HG02588 (cell line): ENCODE measurements around the gene NCAM1.

Experiments used
- ATAC-seq: cut with Tn5 transposase; IDR thresholded peaks from one replicate; pipeline ENCODE4 v1.9.1; 2021; ENCODE audit warnings: mild to moderate bottlenecking, moderate library complexity; ENCODE audit not compliant: unreplicated experiment

Gene NCAM1

DNA sequence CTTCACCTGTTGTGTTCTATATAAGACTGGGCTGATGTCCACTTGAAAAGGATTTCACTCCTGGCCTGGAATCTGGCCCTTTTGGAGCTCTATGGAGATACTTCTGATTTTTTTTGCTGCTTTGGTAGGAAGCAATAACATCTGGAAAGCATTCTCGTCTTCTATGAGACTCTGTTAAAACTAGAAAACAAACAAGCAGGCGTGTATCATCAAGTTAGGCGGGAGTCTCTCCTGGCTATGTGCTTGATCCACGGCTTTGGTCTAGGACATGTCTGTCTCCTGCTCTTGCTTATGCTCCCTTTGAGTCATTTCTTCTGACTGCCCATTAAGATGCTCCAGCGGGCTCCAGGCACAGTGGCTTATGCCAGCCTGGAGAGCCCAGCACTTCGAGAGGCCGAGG is 231.8 kb downstream of the NCAM1 start:
- ATAC-seq, result no peak

DNA sequence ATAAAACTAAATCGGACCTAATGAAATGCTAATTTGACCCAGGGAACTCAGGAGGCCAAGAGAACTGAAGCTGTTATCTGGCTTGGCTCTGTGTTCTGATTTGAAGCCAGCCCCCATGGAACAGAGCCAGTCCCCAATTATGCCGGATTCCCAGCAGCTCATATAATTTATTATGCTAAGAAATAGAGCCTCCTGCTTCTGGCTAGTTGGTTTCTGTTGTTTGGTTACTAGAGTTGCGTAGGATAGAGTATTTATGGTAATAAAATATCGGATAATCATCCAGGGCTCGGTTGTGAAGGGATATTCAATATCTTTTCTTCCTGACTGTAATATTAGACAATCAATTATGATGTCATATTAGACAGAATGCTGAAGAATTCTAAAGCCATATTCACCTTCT is 232.7 kb downstream of the NCAM1 start:
- no peak for ATAC-seq

DNA sequence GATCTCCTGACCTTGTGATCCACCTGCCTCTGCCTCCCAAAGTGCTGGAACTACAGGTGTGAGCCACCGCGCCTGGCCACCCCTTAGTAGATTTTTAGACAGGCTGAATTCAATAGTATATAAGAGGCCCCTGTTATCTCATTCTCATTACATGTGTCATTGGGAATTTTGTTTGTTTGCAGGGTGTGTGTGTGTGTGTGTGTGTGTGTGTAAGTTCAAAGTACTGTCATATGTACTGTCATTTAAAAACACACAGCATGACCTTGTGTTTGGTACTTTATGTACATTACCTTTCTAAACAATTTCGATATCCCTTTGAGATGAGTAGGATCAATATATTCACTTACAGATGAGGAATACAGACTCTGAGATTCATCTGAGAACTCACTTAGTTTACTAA is 234.5 kb downstream of the NCAM1 start:
- ATAC-seq, result no peak

DNA sequence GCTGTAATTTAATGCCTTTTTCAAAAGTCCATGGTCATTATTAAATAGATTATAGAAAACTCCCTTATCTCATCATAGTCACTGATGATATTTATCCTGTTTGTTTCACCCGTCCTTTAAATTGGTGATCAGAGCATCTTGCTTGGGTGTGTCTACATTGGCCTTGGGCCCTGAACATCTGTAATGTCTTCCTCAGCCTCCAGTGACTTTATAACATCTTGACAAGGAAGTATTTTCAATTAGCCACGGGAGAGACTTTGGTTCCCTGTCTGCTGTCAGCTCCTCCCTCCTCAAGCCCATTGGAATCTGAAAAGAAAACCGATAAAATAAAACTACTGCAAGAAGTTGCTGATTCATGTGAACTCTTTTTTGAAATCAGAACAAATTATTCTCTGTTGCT is 236.2 kb downstream of the NCAM1 start:
- no peak for ATAC-seq

DNA sequence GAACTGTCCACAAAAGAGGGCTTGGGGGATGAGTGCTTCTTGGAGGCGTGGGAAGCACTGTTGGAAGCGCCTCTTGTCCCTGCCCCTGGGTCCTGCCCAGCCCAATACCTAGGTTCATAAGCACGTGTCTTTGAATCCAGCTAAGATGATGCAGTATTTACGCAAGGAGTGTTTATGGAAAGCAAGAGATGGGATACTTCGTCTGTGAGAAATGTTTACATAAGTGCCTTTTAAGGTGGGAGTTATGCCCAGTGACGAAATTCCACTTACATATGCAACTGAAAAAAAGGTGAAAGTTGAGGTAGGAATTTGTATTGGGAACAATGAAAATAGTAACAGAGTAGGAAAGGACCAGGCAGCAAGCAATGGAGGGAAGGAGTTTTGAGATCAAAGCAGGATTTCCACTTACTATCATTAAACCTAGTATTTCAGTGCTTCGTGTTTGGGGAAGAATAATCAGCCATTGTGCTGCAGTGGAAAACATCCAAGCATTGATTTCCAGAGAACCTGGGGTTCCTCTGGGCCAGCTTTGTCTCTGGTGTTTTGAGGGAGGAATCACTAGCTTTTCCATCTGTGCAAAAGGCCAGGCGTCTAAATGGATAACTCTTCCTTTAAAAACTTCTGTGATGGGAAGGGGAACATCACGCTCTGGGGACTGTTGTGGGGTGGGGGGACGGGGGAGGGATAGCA is 237.9 kb downstream of the NCAM1 start:
- ATAC-seq, result no peak

DNA sequence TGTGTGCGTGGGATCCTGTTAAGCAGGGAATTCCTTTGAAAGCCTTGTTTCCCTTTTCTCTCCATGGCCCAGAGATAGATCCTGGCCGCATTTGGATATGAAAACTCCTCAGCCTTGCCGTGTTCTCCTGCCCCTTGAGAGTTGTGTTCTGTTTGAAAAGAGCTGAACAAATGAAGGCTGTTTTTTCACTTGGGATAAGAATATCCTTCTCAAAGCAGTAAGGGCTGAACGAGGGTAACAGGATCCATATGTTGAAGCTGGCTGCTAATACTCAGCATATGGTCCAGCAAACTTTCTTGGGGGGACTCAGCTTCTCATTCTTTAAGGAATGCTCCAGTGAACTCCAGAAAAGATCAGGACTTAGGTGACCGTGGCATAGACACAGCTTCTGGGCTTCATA is 238.6 kb downstream of the NCAM1 start:
- no peak for ATAC-seq

DNA sequence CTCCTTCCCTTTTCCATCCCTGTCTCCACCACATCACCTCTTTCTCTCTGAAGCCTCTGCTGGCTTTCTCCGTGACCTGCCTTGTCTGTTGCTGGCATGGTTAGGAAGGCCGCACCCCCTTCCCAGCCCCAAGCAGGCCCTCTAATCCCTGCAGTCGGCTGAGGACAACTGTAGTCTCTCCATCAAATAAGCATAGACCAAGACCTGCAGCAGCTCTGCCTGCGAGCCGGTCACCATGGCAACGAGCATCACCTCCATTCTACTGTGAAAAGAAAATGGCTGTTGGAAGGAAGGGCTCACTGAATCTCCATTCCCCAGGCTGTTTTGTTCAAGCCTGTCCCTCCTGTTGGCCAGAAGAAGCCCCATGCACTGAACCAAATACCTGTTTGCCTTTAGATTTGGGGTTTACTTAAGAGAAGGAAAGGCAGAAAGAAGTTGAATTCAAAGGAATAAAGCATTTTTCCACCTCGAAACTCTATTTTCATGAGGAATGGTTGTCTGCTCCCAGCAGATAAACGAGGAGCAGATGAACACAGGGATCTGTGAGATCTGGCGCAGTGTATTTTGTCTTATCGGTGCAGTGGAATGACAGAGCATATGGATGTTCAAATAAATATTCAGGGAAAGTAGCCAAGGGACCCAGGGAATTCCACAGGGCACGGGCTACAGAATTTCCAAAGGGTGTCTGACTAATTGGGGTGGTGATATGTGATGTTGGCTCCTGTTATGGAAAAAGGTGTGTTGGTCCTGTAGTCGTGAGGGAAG is 240.0 kb downstream of the NCAM1 start:
- ATAC-seq, result no peak

DNA sequence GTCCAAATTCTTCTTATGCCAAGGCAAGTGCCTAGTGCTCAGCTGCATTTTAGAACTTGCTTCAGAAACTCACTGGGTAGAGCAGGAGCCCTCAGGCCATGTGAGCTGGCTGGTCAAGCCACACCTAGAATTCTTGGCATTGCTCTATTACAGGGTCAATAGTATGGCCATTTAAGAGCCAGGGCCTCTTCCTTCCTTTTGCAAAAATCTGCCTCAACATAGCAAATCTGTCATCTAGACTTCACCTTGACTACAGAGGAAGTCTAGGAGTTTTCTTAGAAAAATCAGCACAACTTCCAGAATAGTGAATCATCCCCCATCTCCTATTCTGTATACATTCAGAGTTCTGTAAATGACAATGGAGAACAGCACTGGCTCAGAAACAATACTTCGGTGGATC is 241.2 kb downstream of the NCAM1 start:
- no peak for ATAC-seq

DNA sequence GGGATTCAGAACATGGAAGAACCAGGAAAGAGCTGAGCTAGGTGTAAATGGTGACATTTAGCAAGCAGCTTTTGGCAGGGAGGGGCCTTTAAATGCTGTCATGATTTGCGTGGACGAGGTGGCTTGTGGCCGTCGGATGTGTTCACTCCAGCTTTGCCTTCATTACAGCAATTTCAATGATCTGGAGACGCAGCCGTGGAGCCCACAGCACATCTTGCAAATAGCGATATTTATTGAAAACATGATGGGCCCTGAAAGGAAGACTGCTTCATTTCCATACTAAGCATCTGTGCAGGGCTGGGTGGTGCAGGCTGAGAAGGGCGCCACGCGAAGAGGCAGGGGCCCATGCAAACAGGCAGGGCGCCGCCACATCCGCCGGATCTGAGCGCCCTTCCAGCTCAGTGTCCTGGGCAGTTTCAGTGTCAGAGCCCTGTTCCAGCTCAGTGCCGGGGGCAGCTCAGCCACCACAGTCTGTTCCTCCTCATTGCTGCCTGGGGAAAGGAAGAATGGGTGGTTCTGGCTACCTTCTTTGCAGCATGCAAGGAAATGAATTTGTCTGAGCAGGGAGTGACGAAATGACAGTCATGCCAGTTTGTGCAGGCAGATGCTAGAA is 242.0 kb downstream of the NCAM1 start:
- ATAC-seq, result no peak

DNA sequence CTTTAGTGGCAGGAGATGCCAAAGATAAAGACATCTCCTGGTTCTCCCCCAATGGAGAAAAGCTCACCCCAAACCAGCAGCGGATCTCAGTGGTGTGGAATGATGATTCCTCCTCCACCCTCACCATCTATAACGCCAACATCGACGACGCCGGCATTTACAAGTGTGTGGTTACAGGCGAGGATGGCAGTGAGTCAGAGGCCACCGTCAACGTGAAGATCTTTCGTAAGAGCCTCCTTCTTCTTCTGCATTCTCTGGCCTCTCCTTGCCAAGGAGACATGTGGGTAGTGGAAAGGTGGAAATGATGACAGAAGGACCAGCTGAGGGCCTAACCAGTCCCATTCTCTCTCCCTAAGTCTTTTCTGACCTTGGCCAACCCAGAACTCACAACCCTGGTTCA is 243.1 kb downstream of the NCAM1 start:
- no peak for ATAC-seq

DNA sequence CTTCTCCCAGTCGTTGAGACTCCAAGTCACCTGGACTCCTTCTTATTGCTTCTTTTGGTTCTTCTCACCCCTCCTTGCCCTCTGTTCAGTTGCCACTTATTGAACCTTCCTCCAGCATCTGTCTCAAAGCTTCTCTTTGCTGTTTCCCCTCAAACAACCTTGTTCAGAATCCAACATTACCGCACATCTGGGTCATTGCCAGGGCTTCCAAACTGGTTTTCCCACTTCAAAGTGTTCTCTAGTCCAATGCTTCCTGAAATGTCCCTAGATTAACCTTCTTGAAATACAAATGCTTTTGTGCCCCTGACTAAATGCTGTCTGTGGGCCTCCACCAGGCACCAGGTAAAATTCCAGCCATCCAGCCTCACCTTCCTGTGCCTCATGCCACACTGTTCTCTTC is 252.3 kb downstream of the NCAM1 start:
- ATAC-seq, result no peak

DNA sequence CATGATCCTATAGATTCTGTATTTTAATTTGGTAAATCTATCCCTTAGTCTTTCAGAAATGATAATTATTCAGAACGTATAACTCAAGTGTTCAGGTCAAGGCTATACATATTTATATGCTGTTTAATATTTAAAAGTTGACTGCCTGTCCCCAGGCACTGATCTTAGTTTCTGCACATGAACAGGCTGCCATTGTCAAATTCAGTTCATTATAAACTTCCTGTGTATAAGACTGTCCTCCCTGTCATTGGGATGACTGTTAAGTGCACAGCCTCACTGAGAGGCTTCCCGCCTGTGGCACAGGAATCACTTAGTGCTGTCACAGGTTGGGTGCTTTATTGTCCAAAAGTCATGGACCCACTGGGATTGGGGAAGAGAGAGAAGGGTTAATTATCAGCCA is 261.0 kb downstream of the NCAM1 start:
- ATAC-seq, result no peak

DNA sequence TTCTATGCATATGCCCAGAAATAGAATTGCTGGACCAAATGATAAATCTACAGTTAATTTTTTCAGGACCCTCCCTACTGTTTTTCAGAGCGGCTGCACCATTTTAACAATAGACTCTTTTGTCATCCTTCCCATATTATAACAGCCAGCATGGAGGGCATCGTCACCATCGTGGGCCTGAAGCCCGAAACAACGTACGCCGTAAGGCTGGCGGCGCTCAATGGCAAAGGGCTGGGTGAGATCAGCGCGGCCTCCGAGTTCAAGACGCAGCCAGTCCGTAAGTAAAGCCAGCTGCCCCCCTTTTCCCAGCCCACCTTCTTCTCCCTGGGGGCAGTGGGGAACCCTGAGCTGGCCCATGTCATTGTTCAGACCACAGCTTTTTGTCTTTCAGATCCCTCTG is 273.7 kb downstream of the NCAM1 start:
- no peak for ATAC-seq

DNA sequence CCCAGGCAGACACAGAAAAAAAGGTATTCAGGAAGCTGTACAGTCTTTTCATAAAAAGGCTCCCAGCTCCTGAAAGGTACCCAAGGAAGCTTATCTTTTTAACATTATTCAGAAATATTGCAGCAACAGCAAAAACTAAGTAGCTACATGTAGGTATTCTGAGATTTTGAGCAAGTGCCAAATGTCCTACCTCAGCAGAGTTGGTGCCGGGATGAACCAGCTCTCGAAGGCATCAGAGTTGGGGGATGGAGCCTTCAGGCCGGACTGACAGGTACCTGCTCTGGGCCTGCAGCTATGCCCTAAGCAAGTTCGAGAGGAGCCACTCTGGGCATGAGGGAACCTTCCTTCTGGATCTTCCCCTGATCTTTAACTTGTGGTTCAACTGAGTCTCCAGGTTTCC is 276.0 kb downstream of the NCAM1 start:
- ATAC-seq, result no peak

DNA sequence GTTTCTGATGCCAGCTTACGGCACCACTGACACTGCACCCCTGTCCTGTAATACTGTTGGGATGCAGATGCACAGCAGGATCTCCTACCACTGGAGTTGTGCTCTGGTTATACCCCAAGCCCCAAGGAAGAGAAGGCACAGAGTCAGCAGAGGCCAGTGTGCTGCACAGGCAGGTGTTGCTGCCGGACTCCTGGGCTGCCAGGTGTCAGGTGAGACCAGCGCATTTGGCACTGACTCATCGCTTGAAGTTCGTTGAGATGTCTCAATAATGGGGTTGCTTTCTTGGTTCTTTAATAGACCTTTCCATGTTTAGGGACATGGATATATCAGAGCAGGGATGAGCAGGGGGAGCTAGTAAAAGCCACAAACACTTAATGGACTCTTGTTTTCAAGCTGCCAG is 277.5 kb downstream of the NCAM1 start:
- no peak for ATAC-seq

DNA sequence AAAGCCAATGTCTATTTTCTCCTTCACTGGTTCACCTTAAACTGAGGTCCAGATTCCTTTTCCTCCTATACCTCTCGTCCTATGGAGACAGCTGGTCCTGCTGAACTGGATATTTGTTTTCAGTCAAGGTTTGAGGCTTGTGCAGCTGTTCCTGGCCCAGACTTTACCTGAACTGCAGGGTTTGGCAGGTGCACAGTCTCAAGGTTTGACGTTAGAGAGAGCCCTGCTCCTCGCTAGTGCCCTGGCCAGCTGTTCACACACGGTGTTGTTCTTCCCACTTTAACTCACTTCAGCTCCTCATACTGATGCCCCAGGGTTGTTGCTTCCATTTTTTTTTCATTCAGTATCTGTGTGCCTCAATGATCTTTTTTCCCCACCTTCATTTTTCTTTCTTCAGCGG is 279.2 kb downstream of the NCAM1 start:
- ATAC-seq, result no peak

DNA sequence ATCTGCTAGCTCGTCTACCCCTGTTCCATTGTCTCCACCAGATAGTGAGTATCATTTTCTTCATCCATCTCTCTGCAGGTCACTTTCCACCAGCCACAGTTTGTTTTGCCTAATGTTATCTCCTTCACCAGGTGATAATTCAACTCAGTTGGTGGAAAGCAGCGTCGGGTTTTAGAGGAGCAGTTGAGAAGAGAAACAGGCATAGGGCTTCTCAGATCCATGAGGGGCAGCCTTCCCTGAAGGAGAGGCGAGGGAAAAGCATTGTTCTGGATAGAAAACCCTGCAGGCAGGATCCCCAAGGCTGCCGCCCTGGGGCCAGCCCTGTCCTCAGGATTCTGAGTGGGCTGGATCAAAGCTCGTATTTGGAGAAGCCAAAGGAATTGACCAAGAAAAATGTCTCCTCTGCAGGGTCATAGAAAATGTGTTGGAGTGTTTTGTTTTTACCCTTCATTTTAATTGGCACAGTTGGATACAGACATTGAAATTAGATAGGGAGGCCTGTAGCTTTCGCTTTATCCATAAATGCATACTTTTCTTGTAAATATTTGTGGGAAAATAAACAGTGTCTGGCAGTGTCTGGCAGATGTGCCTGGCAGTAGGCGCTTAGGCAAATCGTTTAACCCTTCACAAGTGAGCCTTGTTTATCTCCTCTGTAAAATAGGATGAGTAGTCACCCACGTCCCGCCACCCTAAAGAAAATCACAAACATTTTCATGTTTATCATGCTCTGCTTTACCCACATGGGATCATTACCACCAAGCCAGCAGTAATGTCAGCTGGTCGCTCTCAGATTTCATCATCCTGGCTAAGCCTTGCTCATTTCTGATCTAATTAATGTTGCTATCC is 279.8 kb downstream of the NCAM1 start:
- no peak for ATAC-seq

DNA sequence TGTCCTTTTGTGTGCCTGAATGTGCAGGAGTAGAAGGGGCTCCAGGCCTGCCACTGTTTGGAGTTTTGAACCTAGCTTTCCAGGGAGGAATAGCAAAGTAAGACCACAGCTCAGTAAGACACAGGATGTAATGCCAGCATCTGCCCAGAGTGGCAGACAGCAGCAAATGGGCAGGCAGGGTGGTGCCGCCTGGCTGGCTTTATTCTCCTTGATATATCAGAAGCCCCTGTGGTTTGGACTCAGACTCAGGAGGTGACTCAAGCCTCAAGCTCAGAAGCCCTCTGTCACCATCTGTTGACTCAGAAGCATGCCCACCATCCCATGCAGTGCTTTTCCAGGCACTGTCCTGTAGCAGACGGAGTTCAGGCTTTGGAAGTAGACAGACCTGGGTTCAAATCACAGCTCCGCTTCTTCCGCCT is 280.4 kb downstream of the NCAM1 start:
- no peak for ATAC-seq

DNA sequence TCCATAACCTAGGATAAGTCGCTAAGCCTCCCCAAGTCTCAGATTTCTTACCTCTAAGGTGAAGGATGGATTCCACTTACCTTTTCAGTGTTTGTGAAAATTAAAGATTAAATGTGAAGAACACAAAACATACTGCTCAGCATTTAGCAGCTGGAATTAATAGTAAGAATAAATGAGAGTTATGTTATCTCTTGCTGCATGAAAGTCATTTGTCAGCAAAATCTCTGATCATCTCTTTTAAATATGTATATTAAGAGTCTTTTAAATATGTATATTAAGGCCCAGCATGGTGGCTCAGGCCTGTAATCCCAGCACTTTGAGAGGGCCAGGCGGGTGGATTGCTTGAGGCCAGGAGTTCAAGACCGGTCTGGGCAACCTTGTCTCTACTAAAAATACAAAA is 280.8 kb downstream of the NCAM1 start:
- no peak for ATAC-seq

DNA sequence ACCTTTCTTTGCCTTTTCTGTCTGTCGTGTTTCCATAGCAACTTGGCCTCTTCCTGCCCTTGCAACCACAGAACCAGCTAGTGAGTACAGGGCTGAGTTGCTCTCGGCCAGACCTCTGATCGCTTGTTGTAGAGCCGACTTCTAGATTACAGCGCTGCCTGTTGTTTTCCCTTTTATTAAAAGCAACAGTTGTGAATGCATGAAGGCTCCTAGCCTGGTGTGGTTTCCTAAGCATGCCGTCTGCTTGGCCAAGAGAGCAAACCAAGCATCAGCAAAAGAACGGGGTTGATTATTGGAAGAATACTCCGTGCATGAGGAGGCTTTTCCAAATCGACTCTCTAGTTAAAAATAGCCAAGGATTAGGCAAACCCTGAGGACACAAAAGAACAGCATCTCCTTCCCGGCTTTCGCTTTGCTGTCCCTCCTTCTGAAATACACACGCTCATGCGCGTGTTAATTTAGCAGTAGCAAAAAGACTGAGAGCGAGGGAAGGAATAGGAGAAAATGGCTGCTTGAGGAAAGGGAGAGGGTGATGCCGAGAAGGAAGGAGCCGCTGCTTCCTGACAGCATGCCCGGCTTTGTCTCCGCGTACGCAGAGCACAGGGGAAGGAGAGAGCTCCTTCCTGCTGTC is 281.7 kb downstream of the NCAM1 start:
- no peak for ATAC-seq

DNA sequence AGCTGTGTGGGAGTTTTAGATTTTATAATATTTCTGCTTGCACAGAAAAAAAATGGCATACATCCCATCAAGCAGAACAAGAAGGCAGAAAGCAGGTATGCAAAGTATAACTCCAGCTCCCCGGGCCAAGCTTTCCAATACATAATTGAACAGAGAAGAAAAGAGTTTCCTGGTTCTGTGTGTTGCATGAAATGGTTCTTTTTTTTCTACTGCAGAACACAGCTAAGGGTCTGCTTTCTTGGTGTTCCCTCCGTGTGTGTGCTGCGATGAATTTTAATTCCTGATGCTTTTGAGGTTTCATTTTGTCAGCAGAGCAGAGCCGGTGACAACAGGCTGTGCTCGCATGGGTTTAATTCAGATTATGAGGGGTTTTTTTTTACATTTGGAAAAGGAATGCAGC is 282.5 kb downstream of the NCAM1 start:
- no peak for ATAC-seq
